PC-3 (cell line): ENCODE results near the gene LATS1.

Experiments
- EZH2 ChIP-seq: fragments of 300-600 bp; sonication (generic); IDR thresholded peaks from one replicate; pipeline ENCODE4 v1.6.1; 2017; ENCODE audit warnings: antibody characterized with exemption, mild to moderate bottlenecking, low read length; ENCODE audit not compliant: unreplicated experiment
- TF ChIP-seq, protein P1 (sequence below): fragments of 300-600 bp; sonication (generic); conservative IDR thresholded peaks from 2 replicates; pipeline ENCODE4 v1.5.1; 2017; ENCODE audit warnings: antibody characterized with exemption, low read depth, mild to moderate bottlenecking, low read length

DNA sequence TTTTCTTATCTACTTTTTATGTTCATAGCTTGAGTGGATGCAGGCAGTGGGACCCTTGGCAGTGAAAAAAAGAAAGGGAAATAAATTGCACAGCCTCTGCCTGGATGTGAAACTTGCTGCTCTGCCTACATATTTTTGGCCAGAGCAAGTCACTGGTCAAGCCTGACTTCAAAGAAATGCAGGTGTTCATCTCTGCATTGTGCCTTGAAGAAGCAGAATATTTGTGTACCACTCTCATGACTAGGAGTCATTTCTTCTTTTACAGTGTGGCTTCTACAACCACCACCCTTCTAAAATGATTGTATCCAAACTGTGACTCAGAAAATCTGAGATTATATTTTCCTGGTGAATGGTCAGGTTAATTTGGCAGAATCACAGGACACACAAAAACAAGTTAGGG, 66.8 kb downstream of the LATS1 start:
- TF ChIP-seq, protein P1, sequence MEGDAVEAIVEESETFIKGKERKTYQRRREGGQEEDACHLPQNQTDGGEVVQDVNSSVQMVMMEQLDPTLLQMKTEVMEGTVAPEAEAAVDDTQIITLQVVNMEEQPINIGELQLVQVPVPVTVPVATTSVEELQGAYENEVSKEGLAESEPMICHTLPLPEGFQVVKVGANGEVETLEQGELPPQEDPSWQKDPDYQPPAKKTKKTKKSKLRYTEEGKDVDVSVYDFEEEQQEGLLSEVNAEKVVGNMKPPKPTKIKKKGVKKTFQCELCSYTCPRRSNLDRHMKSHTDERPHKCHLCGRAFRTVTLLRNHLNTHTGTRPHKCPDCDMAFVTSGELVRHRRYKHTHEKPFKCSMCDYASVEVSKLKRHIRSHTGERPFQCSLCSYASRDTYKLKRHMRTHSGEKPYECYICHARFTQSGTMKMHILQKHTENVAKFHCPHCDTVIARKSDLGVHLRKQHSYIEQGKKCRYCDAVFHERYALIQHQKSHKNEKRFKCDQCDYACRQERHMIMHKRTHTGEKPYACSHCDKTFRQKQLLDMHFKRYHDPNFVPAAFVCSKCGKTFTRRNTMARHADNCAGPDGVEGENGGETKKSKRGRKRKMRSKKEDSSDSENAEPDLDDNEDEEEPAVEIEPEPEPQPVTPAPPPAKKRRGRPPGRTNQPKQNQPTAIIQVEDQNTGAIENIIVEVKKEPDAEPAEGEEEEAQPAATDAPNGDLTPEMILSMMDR = no peak
- TF ChIP-seq EZH2 = no peak
